Loucy (cell line): Measurements from ENCODE around the gene KLHDC10.

ENCODE experiments used
- EZH2phosphoT487 ChIP-seq: fragments of 200-600 bp; IDR thresholded peaks from 2 replicates; pipeline ENCODE4 v1.6.1; 2018; ENCODE audit warnings: antibody characterized with exemption, mild to moderate bottlenecking, moderate library complexity, borderline replicate concordance
- TF ChIP-seq, protein P1 (sequence below): fragments of 200-600 bp; sonication (generic); conservative IDR thresholded peaks from 2 replicates; pipeline ENCODE4 v1.5.1; 2014; ENCODE audit warnings: mild to moderate bottlenecking, antibody characterized with exemption, low read length

DNA sequence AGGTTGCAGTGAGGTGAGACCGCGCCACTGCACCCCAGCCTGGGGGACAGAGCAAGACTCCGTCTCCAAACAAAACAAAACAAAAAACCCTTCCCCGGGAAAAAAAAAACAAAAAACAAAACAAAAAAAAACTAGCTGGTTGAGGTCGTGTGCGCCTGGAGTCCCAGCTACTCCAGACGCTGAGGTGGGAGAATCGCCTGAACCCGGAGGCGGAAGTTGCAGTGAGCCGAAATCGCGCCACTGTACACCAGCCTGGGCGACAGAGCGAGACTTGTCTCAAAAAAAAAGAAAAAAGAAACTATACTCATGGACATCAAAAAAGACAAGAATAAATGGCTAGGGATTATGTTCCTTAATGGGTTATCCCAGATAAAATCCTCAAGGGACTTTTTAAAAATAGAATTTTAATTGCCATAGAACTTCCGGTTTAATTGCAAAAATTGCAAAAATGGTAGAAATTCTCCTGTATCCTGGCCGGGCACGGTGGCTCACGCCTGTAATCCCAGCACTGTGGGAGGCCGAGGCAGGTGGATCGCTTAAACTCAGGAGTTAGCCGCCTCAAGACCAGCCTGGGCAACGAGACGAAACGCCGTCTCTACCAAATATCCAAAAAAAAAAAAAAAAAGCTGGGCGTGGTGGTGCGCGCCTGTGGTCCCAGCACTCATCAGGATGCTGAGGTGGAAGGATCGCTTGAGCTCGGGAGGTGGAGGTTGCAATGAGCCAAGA is 37.8 kb downstream of the KLHDC10 start:
- TF ChIP-seq, protein P1, sequence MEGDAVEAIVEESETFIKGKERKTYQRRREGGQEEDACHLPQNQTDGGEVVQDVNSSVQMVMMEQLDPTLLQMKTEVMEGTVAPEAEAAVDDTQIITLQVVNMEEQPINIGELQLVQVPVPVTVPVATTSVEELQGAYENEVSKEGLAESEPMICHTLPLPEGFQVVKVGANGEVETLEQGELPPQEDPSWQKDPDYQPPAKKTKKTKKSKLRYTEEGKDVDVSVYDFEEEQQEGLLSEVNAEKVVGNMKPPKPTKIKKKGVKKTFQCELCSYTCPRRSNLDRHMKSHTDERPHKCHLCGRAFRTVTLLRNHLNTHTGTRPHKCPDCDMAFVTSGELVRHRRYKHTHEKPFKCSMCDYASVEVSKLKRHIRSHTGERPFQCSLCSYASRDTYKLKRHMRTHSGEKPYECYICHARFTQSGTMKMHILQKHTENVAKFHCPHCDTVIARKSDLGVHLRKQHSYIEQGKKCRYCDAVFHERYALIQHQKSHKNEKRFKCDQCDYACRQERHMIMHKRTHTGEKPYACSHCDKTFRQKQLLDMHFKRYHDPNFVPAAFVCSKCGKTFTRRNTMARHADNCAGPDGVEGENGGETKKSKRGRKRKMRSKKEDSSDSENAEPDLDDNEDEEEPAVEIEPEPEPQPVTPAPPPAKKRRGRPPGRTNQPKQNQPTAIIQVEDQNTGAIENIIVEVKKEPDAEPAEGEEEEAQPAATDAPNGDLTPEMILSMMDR = no peak
- TF ChIP-seq EZH2phosphoT487 = no peak
